GM19463 (cell line): ENCODE measurements around the gene TRIM5.
"Not testable (repeated sequence)": the region's sequence is repeated elsewhere in the genome, so short reads cannot be mapped to it uniquely, and the experiment has no call there.

Experiments
- ATAC-seq: cut with Tn5 transposase; IDR thresholded peaks from one replicate; pipeline ENCODE4 v1.9.1; 2021; ENCODE audit warnings: mild to moderate bottlenecking, moderate library complexity; ENCODE audit not compliant: unreplicated experiment

Gene TRIM5

GRCh38 chr11:5690216-5690615 is 5.3 kb upstream of the TRIM5 start:
- ATAC-seq, result no peak

GRCh38 chr11:5689551-5689983 is 4.7 kb upstream of the TRIM5 start, which contains the start of gene TRIM22:
TSS of gene TRIM22 (plus strand) at chr11:5689790. CDS start at chr11:5696233, 6,443 bp downstream.
- peak; percentile 68 for ATAC-seq

- no peak for ATAC-seq
Measured at GRCh38 chr11:5688482-5688881, 3.6 kb upstream of the TRIM5 start.

- ATAC-seq, result no peak
Measured at GRCh38 chr11:5686426-5686825, 1.6 kb upstream of the TRIM5 start.

DNA sequence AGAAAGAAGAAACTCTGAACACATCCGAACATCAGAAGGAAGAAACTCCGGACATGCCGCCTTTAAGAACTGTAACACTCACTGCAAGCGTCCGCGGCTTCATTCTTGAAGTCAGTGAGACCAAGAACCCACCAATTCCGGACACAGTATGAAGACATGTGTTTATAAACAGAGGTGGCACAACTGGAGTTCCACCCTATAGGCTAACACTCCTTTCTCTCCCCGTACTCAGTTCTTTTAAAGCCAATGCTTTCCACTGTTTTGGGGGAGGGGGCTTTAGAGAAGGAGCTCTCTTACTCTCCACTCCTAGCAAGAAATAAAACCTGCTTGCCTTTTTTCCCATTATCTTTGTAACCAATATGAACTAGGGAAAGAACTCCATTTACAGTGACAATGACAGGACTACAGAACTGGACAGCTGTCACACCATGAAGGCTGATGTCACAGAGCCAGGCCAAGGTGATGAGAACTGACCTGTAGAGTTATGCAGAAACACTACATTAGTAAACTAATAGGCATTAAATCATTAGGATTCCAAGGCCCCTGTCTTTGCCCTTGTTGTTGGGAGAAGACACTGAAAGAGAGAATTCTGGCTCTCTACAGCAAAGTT is 733 bp downstream of the TRIM5 start:
- ATAC-seq, result peak; percentile 17

- ATAC-seq, result not testable (repeated sequence)
Measured at GRCh38 chr11:5683620-5684019, 1.3 kb downstream of the TRIM5 start.

DNA sequence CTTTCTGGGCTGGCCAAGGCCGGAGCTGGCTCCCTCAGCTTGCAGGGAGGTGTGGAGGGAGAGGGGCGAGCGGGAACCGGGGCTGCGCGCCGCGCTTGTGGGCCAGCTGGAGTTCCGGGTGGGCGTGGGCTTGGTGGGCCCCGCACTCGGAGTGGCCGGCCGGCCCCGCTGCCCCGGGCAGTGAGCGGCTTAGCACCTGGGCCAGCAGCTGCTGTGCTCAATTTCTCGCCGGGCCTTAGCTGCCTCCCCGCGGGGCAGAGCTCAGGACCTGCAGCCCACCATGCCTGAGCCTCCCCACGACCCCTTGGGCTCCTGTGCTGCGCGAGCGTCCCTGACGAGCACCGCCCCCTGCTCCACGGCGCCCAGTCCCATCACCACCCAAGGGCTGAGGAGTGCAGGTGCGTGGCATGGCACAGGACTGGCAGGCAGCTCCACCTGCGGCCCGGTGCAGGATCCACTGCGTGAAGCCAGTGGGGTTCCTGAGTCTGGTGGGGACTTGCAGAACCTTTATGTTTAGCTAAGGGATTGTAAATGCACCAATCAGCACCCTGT is 1.9 kb downstream of the TRIM5 start:
- not testable (repeated sequence) for ATAC-seq

- ATAC-seq, result no peak
Measured at GRCh38 chr11:5679811-5680210, 5.1 kb downstream of the TRIM5 start.

DNA sequence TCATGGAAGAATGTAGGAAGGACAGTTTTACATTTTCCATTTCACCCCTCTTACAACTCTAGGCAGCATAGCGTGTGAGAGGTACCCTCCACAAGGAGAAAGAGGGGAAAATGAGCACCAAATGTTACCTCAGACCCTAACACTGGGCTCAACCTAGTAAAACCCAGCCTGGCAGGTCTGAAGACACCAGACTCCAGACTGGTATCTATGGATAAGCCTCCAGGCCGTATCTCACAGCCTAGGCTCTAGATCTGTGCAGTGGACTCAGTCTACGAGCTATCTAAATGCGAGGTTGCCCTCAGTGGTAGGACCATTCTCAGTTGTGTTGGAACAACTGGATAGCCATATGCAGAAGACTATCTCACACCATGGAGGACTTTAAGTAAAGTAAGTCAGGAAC is 10.5 kb downstream of the TRIM5 start:
- no peak for ATAC-seq

GRCh38 chr11:5671831-5672230 is 13.0 kb downstream of the TRIM5 start:
- no peak for ATAC-seq

DNA sequence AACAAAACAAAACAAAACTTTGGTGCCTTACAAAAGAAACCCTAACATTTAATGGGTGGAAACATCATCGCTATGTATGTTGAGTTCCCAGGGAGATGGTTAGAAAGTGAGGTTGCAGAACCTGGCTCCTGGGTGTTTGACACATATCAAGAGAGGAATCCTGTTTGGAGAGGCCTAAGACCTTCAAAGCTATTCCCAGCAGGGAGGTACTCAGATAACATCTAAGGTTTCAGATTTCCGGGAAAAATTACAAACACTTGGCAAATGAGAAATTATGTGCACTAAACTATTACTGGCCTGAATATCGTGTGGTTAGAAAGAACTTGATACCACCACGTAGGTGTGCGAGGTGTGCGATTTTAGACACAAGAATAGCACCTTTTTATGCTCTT is 18.5 kb downstream of the TRIM5 start:
- no peak for ATAC-seq

DNA sequence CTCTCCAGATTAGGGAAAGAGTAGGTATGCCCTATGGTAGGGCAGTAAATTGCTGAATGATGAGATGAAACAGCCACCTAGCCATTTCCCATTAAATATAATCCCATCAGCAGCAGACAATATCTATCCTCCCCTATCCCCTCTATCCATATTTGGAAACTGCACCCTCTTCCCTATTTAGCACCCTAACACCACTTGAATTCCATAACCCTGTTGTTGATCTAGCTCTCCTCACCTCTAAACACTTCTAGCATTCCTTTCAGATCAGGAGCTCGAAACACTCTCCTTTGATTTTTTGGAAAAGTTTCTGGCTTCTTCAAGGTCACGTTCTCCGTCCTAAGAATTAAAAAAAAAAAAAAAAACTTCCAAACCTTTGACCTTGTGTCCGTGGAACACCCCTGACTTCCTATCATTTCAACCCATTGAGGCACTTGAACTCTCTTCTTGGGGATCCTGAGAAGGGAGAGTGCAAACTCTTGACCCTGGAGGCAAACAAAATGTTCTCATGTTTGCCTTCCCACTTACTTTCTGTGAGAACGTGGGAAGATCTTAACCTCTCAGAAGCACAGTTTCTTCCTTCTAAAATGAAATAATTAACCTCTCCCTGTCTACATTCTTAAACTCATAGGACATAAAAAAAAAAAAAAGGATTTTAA is 19.0 kb downstream of the TRIM5 start:
- ATAC-seq, result no peak

DNA sequence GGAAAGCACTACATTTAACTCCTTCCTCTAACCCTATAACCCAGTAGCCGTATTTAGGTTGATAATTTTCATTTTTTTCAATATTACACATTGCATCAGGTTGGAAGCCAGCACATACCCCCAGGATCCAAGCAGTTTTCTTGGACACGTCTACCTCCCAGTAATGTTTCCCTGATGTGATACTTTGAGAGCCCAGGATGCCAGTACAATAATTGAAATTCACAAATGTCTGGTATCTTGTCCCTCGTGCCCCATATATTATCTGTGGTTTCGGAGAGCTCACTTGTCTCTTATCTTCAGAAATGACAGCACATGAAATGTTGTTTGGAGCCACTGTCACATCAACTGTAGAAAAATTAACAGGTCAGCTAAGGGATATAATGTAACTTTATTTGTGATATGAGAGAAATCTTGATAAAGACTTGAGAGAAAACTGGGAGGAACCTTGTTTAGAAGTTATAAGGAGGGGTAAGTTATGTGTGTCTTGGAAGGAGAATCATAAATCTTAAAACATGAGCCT is 19.8 kb downstream of the TRIM5 start:
- no peak for ATAC-seq

DNA sequence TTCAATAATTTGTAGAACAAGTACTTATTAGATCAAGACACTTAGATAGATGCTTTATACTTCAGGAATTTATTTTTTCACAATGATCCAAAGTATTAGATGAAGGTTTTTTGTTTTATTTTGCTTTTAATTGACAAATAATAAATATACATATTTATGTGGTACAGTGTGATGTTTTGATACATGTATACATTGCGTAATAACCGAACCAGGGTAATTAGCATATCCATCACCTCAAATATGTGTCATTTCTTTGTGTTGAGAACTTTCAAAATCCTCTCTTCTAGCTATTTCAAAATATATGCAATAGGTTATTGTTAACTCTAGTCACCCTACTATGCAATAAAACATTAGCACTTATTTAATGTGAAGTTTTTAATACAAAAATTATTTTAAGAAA is 21.4 kb downstream of the TRIM5 start:
- ATAC-seq, result no peak

GRCh38 chr11:5658318-5658717 is 26.6 kb downstream of the TRIM5 start:
- no peak for ATAC-seq

DNA sequence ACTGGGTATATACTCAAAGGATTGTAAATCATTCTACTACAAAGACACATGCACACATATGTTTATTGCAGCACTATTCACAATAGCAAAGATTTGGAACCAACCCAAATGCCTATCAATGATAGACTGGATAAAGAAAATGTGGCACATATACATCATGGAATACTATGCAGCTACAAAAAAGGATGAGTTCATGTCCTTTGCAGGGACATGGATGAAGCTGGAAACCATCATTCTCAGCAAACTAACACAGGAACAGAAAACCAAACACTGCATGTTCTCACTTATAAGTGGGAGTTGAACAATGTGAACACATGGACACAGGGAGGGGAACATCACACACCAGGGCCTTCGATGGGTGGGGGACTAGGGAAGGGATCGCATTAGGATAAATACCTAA is 27.9 kb downstream of the TRIM5 start:
- not testable (repeated sequence) for ATAC-seq

DNA sequence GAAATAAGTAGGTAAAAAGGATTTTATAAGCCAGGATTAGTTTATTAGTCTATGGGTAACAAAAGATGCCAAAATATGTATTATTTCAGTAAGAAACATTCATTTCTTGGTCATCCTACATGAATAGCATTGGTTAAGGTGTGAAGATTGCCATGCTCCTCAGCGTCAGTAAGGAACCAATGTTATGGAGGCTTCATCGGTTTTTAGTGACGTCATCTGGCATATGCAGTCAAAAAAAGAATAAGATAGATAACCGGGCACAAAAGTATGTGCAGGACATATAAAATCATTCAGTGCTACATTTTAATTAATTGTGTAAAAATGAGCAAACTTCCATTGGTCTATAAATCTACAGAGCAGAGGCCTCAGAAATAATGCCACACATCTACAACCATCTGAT is 29.4 kb downstream of the TRIM5 start:
- no peak for ATAC-seq

DNA sequence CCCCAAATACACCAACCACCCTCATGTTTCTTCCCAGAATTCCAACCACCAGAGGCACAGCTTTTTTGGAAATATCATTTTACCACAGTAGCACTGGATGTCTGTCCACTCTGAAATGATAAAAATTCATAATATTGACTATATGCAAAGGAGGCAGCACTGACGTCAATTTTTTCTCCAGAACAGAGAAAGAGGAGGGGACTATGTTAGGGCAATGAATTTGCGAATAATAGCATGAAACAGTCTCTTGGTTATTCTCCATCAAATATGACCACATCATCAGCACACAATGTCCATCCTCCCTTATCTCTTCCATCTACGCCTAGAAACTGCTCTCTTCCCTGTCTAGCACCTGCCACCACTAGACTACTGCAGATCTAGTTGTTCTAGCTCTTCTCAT is 38.7 kb downstream of the TRIM5 start:
- ATAC-seq, result no peak

- ATAC-seq, result no peak
Measured at GRCh38 chr11:5643585-5643984, 41.3 kb downstream of the TRIM5 start.

DNA sequence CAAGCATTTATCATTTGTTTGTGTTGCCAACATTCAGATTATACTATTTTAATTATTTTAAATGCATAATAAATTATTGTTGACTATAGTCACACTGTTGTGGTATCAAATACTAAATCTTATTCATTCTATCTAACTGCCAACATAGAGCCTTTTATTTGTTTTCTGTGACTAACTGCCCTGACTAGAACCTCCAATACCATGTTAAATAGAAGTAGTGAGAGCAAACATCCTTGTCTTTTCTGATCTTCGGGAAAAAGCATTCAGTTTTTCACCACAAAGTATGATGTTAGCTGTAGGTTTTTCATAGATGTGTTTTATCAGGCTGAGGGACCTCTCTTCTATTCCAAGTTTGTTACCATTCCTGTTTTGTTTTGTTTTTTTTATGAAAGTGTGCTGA is 44.9 kb downstream of the TRIM5 start:
- ATAC-seq, result no peak

DNA sequence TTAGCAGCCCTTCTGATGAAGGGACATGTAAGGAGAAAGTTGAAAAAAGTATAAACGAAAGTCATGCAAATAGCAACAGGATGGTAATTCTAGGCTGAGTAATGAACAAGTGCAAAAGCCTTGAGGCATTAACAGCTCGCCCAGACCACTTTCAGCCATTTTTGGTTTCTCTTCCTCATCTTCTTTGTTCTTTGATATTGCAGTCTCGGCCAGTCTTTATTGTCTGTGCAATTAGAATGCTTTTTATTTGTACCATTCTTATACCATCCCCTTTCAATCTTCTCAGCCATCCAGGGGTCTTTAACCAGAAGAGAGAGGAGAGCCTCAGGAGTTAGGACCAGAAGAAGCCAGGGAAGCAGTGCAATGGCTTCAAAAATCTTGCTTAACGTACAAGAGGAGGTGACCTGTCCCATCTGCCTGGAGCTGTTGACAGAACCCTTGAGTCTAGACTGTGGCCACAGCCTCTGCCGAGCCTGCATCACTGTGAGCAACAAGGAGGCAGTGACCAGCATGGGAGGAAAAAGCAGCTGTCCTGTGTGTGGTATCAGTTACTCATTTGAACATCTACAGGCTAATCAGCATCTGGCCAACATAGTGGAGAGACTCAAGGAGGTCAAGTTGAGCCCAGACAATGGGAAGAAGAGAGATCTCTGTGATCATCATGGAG is 52.8 kb downstream of the TRIM5 start:
- ATAC-seq, result peak; percentile 94

GRCh38 chr11:5631417-5631816 is 53.5 kb downstream of the TRIM5 start:
- ATAC-seq, result peak; percentile 18
